ENCODE results near the gene ZNF526. TPM values are rescaled to one million over a fixed set of nuclear protein-coding genes. Genes with fewer than 3 reads are reported as not detected.
A peak's percentile ranks its signal among the peaks of the same experiment; 100 is the strongest.

ZNF526 gene
- total RNA-seq (10 to 100 TPM in 2 of 9 donors, 1 to 10 TPM in 7; 4.2 to 12.5 (median 8.9) TPM), polyA plus RNA-seq (1 to 10 TPM; 2.0 to 5.1 (median 2.9) TPM)
- long read RNA-seq, donor 1, partial matches to known transcripts = 0 of 1 reads
- long read RNA-seq, donor 1, other reads (novel, unspliced or antisense) = 0 of 1 reads
- long read RNA-seq, donor 2, full-length matches to known transcripts = 2 of 2 reads
- long read RNA-seq, donor 2, partial matches to known transcripts = 0 of 2 reads
- long read RNA-seq, donor 2, other reads (novel, unspliced or antisense) = 0 of 2 reads
- long read RNA-seq, donor 3 = 0 reads
- long read RNA-seq, donor 4, partial matches to known transcripts = 0 of 1 reads
- long read RNA-seq, donor 4, other reads (novel, unspliced or antisense) = 1 of 1 reads
- long read RNA-seq, donor 5, full-length matches to known transcripts = 17 of 22 reads
- long read RNA-seq, donor 5, partial matches to known transcripts = 1 of 22 reads
- long read RNA-seq, donor 5, other reads (novel, unspliced or antisense) = 4 of 22 reads
- long read RNA-seq, donor 6, full-length matches to known transcripts = 1 of 1 reads
- long read RNA-seq, donor 6, partial matches to known transcripts = 0 of 1 reads
- long read RNA-seq, donor 6, other reads (novel, unspliced or antisense) = 0 of 1 reads
- long read RNA-seq, donor 7, full-length matches to known transcripts = 1 of 1 reads
- long read RNA-seq, donor 7, partial matches to known transcripts = 0 of 1 reads
- long read RNA-seq, donor 7, other reads (novel, unspliced or antisense) = 0 of 1 reads
- long read RNA-seq, donor 8, full-length matches to known transcripts = 2 of 2 reads
- long read RNA-seq, donor 8, partial matches to known transcripts = 0 of 2 reads
- long read RNA-seq, donor 8, other reads (novel, unspliced or antisense) = 0 of 2 reads
- long read RNA-seq, donor 9 = 0 reads
- long read RNA-seq, donor 10, full-length matches to known transcripts = 1 of 1 reads
- long read RNA-seq, donor 10, partial matches to known transcripts = 0 of 1 reads
- long read RNA-seq, donor 10, other reads (novel, unspliced or antisense) = 0 of 1 reads

- peak; percentile 97 to 98 (median 97) for DNase-seq
- peak within 1 kb of the TSS; percentile 64 to 97 (median 81) for H3K27ac ChIP-seq
- H3K4me1 ChIP-seq (replicated peaks in 1 of 2) = peaks cover 17 to 49% of the 10 kb centered on the region in 2 donors
- H3K36me3 ChIP-seq (replicated peaks in 1 of 2) = peaks cover 0 to 13% of the 10 kb centered on the region in 2 donors
- intact Hi-C loops (cut with DNase I) = no loop called here
- 1% methylated on average over 29 to 53 of the region's 53 CpGs for WGBS, 4 donors
- H3K9me3 ChIP-seq (replicated peaks in 1 of 3) = no peaks in the 10 kb centered on the region
- H3K4me3 ChIP-seq = peak within 1 kb of the TSS; percentile 52 to 97 (median 78)
- no peak for TF ChIP-seq CTCF (IDR thresholded peaks at IDR 0.05)
- peak in 1 of 2 donors; percentile 78 for TF ChIP-seq POLR2A (IDR thresholded peaks at IDR 0.05)
- H3K27me3 ChIP-seq = no peaks in the 10 kb centered on the region
Measured at GRCh38 chr19:42219812-42220750, at the start of gene ZNF526. Gene ZNF526 (plus strand): TSS chr19:42220312. CDS start chr19:42224404, 4,092 bp downstream.

GRCh38 chr19:42170715-42171114 lies 49.4 kb upstream of the ZNF526 start:
- H3K4me3 ChIP-seq = no peak overlapping the region
- intact Hi-C loops (cut with DNase I) = no loop called here
- no peak for DNase-seq
- no peak for TF ChIP-seq POLR2A (IDR thresholded peaks at IDR 0.05)
- no peak for TF ChIP-seq CTCF (IDR thresholded peaks at IDR 0.05)
- peaks cover 8% of the 10 kb centered on the region for H3K27me3 ChIP-seq
- H3K27ac ChIP-seq = no peak overlapping the region
- no peaks in the 10 kb centered on the region for H3K36me3 ChIP-seq (replicated peaks in 1 of 2)
- WGBS, 4 donors = 73 to 87% (median 84%) methylated on average over 5 to 16 of the region's 16 CpGs
- H3K9me3 ChIP-seq (replicated peaks in 1 of 3) = no peaks in the 10 kb centered on the region
- H3K4me1 ChIP-seq (replicated peaks in 1 of 2) = peaks cover 0 to under 1% of the 10 kb centered on the region in 2 donors

DNA sequence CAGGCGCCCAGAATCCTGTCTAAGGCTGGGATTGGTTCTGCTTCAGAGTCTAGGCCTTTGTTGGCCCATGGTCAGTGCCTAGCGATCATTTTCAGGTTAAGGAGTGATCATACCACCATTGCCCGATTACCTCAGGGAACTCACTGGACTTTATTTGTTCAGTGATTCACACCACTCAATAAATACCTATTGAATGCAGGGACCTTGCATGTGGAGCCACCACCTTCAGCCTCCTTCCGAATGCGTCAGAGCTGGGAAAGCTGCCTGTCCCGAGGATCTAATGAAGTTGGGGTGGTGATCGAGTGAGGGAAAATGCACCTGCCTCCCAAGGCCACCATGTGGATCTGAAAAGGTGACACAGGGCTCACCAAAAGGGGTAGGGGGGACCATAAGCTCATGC lies 47.9 kb upstream of the ZNF526 start:
- no peak for TF ChIP-seq POLR2A (IDR thresholded peaks at IDR 0.05)
- H3K4me1 ChIP-seq (replicated peaks in 1 of 2) = peaks cover 6 to 8% of the 10 kb centered on the region in 2 donors
- peaks cover 8% of the 10 kb centered on the region for H3K27me3 ChIP-seq
- no peak overlapping the region for H3K4me3 ChIP-seq
- H3K36me3 ChIP-seq (replicated peaks in 1 of 2) = no peaks in the 10 kb centered on the region
- 85 to 92% (median 90%) methylated on average over 5 to 7 of the region's 7 CpGs for WGBS, 4 donors
- H3K27ac ChIP-seq = no peak overlapping the region
- intact Hi-C loops (cut with DNase I) = no loop called here
- no peak for DNase-seq
- no peaks in the 10 kb centered on the region for H3K9me3 ChIP-seq (replicated peaks in 1 of 3)

DNA sequence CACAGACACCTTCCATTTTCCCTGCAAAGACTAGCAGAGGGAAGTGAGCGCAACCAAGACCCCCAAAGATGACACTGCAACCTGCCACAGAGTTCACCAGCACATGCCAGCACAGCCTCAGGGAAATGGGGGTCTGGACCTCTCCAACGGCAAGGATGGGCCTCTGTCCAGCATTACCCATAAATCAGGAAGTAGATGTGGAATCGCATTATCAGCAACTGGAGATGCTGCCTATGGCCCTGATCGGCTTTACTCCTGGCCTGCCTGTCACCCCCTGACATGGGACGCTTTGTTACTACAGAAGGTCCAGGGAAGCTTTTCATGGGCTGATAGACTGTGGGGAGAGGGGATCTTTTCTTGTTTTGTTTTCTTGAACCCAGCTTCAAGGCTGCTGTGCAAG lies 46.4 kb upstream of the ZNF526 start:
- H3K4me1 ChIP-seq (replicated peaks in 1 of 2) = peaks cover 6 to 8% of the 10 kb centered on the region in 2 donors
- H3K36me3 ChIP-seq (replicated peaks in 1 of 2) = no peaks in the 10 kb centered on the region
- H3K27ac ChIP-seq = no peak overlapping the region
- H3K9me3 ChIP-seq (replicated peaks in 1 of 3) = no peaks in the 10 kb centered on the region
- H3K27me3 ChIP-seq = peaks cover 8% of the 10 kb centered on the region
- TF ChIP-seq CTCF (IDR thresholded peaks at IDR 0.05) = no peak
- TF ChIP-seq POLR2A (IDR thresholded peaks at IDR 0.05) = no peak
- DNase-seq = no peak
- no peak overlapping the region for H3K4me3 ChIP-seq
- intact Hi-C loops (cut with DNase I) = no loop called here
- 57 to 69% (median 66%) methylated on average over 4 to 5 of the region's 5 CpGs for WGBS, 4 donors

Measured in adrenal gland (tissue), 19 donors.